GM12891 (cell line): ENCODE data around the gene RPL13A.

Experiments
- POLR2A ChIP-seq: IDR thresholded peaks from 2 replicates; pipeline ENCODE4 v1.6.1; 2011; ENCODE audit warnings: low read depth, low read length, control low read depth
- POLR2AphosphoS5 ChIP-seq: IDR thresholded peaks from 2 replicates; pipeline ENCODE4 v1.6.1; 2011; ENCODE audit warnings: low read depth, low read length, control low read depth
- POU2F2 ChIP-seq: IDR thresholded peaks from 2 replicates; pipeline ENCODE4 v1.6.1; 2011; ENCODE audit warnings: low read depth, mild to moderate bottlenecking, control low read depth, low read length, moderate library complexity
- SPI1 ChIP-seq: IDR thresholded peaks from 2 replicates; pipeline ENCODE4 v1.6.1; 2011; ENCODE audit warnings: low read depth, low read length, control low read depth
- TAF1 ChIP-seq: IDR thresholded peaks from 2 replicates; pipeline ENCODE4 v1.6.1; 2011; ENCODE audit warnings: low read depth, low read length, control low read depth

- TF ChIP-seq POLR2AphosphoS5 (peak; percentile 96), POLR2A (peak; percentile 96), TAF1 (peak; percentile 93), POU2F2 (peak; percentile 84; the same call in 1 of the 2 replicates), SPI1 (no peak)
Observed at GRCh38 chr19:49453013-49453756, 34.2 kb upstream of the RPL13A start, which contains the start of gene ALDH16A1.
